PC-3 (cell line): ENCODE data around the gene TSHZ2.

Experiments
- CTCF ChIP-seq: fragments of 300-600 bp; sonication (generic); conservative IDR thresholded peaks from 2 replicates; pipeline ENCODE4 v1.5.1; 2017; ENCODE audit warnings: antibody characterized with exemption, low read depth, mild to moderate bottlenecking, low read length
- EZH2 ChIP-seq: fragments of 300-600 bp; sonication (generic); IDR thresholded peaks from one replicate; pipeline ENCODE4 v1.6.1; 2017; ENCODE audit warnings: antibody characterized with exemption, mild to moderate bottlenecking, low read length; ENCODE audit not compliant: unreplicated experiment
- EZH2phosphoT487 ChIP-seq: fragments of 300-600 bp; sonication (generic); IDR thresholded peaks from 2 replicates; pipeline ENCODE4 v1.6.1; 2018; ENCODE audit warnings: mild to moderate bottlenecking, antibody characterized with exemption, low read length, borderline replicate concordance

GRCh38 chr20:52922436-52922835 lies 49.7 kb upstream of the TSHZ2 start:
- no peak for TF ChIP-seq CTCF
- TF ChIP-seq EZH2 = no peak
- TF ChIP-seq EZH2phosphoT487 = no peak
